NCI-H524 (cell line): ENCODE results near the gene GFER.
"Not testable (repeated sequence)": the region's sequence is repeated elsewhere in the genome, so short reads cannot be mapped to it uniquely, and the experiment has no call there.

Experiments used
- DNase-seq, 2 experiments: peaks; one replicate each; lab custom pipeline; 2025; lab: John Stamatoyannopoulos, UW

GFER gene

DNA sequence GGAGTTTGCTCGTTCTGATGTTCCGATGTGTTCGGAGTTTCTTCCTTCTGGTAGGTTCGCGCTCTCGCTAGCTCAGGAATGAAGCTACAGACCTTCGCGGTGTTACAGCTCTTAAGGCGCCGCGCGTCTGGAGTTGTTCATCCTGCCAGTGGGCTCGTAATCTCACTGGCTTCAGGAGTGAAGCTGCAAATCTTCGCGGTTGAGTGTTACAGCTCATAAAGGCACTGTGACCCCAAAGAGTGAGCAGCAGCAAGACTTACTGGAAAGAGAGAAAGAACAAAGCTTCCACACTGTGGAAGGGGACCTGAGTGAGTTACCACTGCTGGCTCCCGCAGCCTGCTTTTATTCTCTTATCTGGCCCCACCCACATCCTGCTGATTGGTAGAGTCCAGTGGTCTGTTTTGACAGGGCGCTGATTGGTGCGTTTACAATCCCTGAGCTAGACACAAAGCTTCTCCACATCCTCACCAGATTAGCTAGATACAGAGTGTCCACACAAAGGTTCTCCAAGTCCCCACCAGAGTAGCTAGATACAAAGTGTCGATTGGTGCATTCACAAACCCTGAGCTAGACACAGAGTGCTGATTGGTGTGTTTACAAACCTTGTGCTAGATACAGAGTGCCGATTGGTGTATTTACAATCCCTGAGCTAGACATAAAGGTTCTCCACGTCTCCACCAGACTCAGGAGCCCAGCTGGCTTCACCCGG is 26.4 kb upstream of the GFER start:
- DNase-seq = not testable (repeated sequence)

GRCh38 chr16:1958143-1958491 is 25.9 kb upstream of the GFER start:
- not testable (repeated sequence) for DNase-seq

DNA sequence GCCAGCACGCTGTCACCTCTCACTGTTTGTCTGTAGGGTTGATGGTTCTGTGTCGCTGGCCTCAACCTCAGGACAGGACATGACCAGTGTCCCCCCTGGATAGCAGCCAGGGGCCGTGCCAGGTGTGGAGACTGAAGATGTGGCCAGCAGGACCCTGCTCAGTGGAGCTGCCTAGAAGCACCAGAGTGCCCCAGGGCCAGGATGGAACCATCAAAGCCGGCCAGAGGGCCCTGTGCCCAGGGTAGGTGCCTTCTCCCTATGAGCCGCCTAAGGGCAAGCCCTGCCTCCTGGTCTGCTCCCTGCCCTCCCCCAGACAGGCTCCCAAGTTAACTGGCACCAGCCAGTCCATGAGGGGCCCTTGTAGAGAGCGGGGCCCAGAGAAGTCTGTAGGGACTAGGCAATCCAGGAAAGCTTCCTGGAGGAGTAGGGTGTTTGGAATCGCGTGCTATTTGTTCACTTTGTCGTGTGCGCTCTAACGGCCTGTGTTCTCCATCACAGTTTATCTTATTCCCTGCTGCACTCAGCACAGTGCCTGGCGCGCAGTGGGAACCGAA is 25.2 kb upstream of the GFER start:
- DNase-seq = no peak

DNA sequence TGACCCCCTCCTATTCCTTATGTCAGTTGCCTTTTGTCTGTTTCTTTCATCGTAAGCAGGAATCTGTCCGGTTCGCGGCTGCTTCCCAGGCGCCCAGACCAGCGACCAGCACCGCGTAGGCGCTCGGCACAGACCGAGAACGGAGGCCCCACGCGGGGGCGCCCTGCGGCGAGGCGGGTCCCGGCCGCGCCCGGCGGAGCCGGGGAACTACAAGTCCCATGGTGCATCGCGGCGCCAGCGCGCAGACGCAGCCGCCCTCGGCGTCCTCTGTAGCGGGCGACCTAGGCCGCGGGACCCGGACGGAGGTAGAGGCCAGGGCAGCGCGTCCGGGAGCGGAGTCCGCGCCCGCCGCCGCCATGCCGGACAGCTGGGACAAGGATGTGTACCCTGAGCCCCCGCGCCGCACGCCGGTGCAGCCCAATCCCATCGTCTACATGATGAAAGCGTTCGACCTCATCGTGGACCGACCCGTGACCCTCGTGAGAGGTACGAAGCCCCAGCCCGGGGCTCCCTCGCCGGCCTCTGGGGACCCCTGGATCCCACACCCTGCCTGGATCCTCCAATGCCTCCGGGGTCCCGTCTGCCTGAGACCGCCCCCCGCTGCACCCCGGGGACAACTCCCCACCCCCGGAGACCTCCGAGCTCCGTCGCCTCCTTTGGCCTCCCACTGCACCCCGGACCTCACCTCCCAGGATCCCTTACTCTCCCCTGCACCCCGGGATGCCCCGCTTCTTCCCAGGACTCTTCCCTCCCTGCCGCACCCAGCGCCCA is 24.5 kb upstream of the GFER start, which contains the start of gene NDUFB10:
Gene NDUFB10 (plus strand): TSS at position 270 of the 771 bp plus-strand sequence. CDS start 87 bp downstream, at position 357.
- peak; percentile 74 to 94 for DNase-seq

DNA sequence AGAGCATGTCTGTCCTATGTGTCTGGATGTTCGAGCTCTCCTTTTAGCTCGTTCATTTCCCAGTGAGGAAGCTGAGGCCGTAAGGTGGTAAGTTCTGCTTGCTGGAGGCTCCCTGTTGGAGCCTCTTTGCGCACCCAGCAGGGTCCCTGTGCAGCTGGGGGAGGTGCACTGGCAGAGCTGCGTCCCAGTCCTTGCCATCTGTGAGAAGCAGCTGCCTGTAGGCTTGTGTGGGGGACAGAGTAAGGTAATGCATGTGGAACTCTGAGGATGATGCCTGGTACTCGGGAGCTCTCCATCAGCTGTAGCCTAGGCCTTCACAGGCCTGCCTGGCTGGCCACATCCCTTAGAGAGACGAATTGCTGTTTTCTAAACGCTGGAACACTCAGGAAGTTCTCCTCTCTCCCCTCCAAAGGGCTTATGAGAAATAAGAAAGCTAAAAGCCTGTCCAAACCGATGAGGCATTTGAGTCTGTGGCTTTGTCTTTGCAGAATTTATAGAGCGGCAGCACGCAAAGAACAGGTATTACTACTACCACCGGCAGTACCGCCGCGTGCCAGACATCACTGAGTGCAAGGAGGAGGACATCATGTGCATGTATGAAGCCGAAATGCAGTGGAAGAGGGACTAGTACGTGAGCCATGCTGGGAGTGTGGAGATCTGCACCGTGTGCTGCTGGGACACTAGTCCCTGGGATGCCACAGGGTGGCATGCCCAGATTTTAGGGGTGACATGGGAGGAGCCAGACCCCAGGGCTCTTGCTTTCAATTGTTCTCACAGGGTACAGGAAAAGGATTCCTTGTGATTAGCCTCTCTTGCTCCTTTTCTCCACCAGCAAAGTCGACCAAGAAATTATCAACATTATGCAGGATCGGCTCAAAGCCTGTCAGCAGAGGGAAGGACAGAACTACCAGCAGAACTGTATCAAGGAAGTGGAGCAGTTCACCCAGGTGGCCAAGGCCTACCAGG is 23.0 kb upstream of the GFER start:
- peak; percentile 91 to 95 for DNase-seq

- DNase-seq = no peak
Observed at GRCh38 chr16:1961651-1962067, 22.3 kb upstream of the GFER start.

DNA sequence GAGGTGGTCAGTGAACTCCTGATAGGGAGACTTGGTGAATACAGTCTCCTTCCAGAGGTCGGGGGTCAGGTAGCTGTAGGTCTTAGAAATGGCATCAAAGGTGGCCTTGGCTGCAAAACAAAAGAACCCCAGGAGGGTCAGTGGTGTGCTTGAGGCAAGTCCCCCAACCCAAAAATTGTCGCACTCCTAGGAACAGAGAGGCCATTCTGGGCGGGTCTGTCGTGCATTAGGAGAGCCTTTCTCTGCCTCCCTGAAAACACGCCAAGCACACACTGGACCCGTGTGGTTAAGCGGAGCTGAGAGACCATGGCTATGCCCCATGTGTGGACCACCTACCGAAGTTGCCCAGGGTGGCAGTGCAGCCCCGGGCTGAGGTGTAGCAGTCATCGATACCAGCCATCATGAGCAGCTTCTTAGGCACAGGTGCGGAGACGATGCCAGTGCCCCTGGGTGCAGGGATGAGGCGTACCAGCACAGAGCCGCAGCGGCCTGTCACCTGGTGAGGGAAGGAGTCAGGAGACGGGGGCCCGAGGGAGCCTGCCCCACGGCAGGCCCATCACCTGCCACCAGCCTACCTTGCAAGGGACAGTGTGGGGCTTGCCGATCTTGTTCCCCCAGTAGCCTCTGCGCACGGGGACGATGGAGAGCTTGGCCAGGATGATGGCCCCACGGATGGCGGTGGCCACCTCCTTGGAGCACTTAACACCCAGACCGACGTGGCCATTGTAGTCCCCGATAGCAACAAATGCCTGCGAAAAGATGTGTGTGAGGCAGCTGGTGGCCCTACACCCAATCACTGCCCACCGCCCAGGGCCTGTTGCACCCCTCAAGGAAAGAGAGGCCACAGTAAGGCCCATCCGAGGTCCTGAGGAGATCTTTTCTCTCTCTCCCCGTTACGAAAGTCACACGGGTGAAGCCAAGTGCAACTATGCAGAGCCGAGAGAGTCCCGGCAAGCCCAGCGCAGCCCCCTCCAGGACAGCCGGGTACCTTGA is 21.5 kb upstream of the GFER start:
- not testable (repeated sequence) for DNase-seq

GRCh38 chr16:1963806-1964505 is 20.0 kb upstream of the GFER start:
- DNase-seq = peak in 1 of 2 experiments; percentile 73

DNA sequence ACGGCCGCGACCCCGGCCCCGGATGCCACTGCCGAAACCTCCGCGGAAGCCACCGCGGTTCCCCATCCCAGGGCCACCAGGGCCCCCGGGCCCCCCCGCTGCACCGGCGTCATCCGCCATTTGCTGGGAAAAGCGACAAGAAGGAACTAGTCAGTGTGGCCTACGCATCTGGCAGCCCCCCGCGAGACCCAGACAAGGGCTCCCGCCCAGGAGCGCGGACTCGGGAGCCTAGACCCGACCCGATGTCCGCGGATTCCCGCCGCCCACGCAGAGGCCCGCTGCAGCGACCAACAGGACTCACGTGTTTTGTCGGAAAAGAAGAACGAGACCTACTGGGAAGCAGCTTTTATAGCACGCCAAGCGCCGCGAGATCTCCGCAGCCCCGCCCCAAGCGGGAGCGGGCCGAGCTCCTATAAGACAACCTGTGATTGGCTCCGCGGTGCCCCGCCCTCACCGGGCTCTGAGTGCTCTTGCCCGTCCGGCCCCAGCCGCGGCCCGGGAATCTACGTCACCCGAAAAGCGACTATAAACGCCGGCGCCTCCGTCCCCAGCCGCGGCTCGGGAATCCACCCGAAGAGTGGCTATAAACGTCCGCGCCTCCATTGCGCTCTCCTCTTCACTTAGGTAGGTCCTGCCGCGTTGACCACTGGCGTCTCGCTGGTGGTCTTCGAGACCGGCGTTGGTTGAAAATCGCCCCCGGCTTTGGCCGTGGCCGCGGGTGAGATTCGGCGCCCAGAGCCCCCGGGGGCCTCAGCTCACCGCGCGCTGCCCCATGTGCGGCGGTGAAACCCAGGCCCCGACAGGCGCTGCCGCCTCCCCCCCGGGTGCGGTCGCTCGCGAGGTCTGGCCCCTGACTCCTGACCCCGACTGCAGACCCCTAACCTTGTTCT is 19.2 kb upstream of the GFER start, which contains the start of gene RPS2:
Gene RPS2 (minus strand): TSS at position 321 of the 890 bp plus-strand sequence. CDS start 201 bp downstream, at position 120.
- DNase-seq = peak; percentile 94 to 99

GRCh38 chr16:1965396-1966001 is 18.5 kb upstream of the GFER start:
- no peak for DNase-seq

DNA sequence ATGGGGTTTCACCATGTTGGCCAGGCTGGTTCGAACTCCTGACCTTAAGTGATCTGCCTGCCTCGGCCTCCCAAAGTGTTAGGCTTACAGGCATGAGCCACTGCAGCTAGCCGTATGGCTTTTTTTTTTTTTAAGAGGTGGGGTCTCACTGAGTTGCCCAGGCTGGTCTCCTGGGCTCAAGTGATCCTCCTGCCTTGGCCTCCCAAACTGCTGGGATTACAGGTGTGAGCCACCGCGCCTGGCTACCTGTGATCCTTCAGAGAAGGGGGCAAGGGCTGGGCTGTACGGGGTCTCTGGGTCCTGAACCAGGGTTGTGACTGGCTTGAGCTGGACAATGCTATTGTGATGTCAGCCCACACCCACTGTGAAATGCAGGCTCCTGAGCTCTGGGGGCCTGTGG is 17.5 kb upstream of the GFER start, which contains the start of gene RNF151:
Gene RNF151 (plus strand): TSS at position 397 of the 400 bp plus-strand sequence. CDS start 26 bp downstream, outside the sequence.
- DNase-seq = no peak

DNA sequence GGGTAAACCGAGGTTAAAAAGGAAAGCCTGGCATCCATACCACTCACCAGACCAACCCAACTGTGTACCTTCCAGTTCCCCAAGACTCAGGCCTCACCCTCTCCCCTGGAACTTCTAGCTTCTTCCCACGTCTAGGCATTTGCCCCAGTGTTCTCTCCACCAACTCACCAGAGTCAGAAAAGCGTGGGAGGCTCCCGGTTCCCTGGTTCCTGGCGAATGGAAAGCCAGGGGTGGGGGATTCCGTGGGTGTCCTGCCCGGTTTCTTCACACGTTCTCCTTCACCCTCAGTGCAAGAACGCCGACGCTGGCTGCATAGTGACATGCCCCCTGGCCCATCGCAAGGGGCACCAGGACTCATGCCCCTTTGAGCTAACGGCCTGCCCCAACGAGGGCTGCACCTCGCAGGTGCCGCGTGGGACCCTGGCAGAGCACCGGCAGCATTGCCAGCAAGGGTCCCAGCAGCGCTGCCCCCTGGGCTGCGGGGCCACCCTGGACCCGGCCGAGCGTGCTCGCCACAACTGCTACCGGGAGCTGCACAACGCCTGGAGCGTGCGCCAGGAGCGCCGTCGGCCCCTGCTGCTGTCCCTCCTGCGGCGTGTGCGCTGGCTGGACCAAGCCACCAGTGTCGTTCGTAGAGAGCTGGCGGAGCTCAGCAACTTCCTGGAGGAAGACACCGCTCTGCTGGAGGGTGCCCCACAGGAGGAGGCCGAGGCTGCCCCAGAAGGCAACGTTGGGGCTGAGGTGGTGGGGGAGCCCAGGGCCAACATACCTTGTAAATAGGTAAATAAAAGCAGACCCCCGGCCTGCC is 15.6 kb upstream of the GFER start:
- DNase-seq = no peak

- peak; percentile 86 to 92 for DNase-seq
Observed at GRCh38 chr16:1971796-1972489, 12.1 kb upstream of the GFER start, which contains the start of gene TBL3. TBL3 (plus strand) TSS chr16:1972053; CDS start chr16:1972165, 112 bp downstream.

GRCh38 chr16:1972490-1972877 is 11.5 kb upstream of the GFER start:
- DNase-seq = no peak

DNA sequence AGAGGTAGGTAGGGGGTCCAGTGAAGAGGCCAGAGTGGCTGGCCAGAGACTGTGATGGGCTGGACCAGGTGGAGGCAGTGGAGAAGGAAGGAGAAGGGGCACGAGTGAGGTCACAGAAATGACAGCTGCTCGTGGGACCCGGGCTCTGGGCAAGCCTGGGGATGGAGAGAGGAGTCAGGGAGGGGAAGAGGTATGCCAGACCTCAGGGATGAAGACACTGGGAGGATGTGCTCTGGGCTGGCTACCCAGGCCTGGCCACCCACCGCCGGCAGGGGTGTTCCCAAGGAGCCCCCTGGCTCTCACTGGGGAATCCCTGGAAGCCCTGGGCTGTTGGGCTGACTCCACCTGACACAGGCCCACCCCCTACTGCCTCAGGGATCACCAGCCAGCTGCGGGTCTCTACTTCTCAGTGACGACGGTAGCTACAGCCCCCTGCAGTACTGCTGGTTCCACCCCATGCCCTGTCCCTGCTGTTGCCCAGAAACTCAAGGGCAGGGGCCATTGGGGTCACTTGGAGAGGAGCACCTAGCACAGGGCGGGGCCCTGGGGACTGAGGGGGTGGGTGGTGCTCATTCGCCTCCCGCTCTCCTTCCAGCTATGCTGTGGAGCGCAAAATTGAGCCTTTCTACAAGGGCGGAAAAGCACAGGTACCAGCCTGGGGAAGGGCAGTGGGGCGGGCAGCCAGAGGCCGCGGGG is 10.4 kb upstream of the GFER start:
- DNase-seq = no peak
